NCI-H2107 treated with DMSO at 0.1 percent for 48 hours (cell line): Measurements from ENCODE around the gene BFSP2.
"Not testable (repeated sequence)": the region's sequence is repeated elsewhere in the genome, so short reads cannot be mapped to it uniquely, and the experiment has no call there.

Source experiments
- DNase-seq: peaks from one replicate; lab custom pipeline; 2025; ENCODE audit not compliant: unreplicated experiment; lab: John Stamatoyannopoulos, UW

Gene BFSP2

GRCh38 chr3:133475245-133476010, 75.6 kb downstream of the BFSP2 start:
- DNase-seq, result peak; percentile 51

GRCh38 chr3:133476971-133477375, 77.1 kb downstream of the BFSP2 start:
- peak; percentile 25 for DNase-seq

DNA sequence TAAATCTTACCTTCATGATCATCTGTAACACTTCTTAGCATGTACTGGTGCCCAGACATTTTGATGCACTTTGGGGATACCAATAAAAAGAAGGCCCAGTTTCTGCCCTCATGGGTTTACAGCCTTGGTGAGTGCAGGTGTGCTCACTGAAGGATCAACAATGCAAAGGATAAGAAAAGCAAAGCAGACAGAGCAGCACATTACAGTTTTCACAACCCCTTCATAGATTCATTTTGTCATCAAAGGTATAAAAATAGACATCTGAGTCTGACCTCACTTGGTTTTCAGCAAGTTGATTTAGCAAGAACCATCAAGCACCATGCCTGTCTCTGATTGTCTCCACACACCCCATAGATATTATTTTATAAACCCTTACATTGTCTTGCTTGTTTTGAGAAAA, 77.6 kb downstream of the BFSP2 start:
- no peak for DNase-seq

DNA sequence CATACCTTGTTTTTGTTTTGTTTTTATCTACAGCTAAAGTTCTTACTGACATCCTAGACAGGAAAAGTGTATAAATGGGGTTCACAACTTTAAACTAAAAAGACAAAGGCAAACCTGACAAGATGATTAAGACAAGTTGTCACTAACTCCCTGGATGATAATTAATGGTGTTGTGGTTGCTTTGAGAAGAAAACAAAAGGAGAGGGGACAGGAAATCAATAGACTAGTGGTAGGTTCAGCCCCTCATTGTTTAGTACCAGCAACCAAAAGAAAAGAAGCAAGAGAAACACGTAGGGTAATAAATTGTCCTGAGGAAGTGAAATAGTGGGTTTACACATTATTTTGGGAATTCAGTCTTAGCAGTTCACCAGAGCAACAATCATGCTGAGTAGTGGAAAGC, 78.8 kb downstream of the BFSP2 start:
- DNase-seq, result no peak

DNA sequence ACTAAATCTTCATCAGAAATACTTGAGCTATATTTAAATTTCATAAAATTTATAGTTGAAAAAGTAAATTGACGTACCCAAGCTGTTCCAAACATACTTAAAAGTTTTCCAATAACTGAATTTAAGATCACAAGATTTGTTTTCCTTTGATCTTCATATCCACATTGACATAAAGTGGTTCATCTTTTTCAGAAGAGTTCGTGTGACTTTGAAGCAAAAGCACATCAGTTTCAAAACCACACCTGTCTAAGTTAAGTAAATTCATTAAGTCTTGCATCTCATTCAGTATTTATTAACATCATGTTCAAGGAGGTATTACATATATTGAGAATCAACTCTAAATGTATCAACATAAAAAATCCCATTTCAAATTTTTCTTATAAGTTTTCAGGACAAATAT, 79.5 kb downstream of the BFSP2 start:
- DNase-seq, result no peak

DNA sequence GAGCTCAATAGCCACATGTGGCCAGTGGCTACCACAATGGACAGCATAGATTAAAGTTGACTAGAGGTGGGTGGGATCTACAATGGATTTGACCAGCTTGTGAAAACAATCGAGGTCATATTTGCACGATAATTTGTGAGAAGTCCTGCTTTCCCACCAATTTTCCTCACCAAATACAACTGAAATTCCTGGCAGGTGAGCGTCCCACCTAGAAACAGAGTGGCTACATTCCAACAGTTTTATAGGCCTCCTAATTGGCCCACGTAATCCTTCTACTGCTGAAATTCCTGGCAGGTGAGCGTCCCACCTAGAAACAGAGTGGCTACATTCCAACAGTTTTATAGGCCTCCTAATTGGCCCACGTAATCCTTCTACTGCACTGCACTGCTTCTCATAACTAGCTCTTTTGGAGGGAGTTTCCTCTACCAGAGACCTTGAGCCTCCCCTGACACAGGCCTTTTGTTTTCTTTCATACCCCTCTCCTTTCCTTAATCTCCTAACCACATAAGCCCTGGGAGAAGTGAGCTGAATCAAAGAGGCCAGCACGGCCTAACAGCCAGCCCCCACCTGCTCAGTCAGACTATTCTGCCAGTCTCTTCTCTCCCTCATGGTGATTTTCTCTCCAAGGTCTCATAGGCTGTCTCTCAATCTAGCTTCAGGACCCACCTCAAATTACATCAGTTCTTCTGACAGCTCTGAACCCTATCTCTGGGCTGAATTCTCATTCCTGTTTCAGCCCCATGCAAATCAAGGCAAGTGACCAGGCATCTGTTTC, 80.2 kb downstream of the BFSP2 start:
- DNase-seq, result no peak

- DNase-seq, result not testable (repeated sequence)
These were observed 82.6 kb downstream of the BFSP2 start for GRCh38 chr3:133482474-133482873.

DNA sequence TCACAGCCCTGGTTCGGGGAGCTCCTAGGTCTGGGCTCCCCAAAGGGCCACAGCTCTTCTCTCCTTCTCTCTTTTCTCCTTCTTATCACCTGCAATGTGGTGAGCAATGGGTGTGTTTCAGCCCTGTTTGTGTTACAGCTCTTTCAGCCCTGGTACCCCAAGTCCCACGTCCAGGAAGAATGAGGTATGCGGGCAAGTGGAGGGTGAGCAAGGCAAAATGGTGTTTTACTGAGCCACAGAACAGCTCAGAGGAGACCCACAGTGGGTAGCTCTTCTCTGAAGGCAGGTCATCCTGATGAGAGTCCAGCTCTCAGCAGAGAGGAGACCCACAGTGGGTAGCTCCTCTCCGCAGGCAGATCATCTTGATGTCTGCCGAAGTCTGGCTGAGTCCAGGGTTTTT, 86.8 kb downstream of the BFSP2 start:
- DNase-seq, result no peak

GRCh38 chr3:133487204-133487603, 87.3 kb downstream of the BFSP2 start:
- DNase-seq, result no peak

DNA sequence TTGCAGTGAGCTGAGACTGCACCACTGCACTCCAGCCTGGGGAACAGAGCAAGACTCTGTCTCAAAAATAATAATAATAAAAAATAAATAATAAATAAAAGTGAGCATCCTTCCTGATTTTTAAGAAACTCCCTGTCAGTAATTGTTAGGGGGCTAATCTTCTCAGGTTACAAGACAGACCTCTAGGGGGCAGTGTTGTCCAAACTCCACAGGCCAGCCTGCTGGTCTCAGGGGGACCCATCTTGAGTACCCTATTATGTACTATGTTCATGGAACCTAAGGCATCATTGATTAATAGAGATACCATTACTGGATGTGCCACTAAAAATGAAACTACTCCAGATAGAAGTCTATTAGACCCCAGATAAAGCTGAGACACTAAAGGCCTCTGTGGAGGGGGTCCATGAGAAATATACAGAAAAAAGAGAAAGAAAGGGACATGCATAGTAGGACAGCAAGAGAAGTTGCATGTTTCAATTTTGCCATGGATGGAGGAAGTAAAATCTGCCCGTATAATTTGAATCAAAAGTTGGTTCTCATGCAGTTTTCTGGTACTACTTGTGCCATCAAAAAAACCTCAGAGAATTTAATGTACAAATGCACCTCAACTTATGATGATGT, 88.2 kb downstream of the BFSP2 start:
- DNase-seq, result no peak

DNA sequence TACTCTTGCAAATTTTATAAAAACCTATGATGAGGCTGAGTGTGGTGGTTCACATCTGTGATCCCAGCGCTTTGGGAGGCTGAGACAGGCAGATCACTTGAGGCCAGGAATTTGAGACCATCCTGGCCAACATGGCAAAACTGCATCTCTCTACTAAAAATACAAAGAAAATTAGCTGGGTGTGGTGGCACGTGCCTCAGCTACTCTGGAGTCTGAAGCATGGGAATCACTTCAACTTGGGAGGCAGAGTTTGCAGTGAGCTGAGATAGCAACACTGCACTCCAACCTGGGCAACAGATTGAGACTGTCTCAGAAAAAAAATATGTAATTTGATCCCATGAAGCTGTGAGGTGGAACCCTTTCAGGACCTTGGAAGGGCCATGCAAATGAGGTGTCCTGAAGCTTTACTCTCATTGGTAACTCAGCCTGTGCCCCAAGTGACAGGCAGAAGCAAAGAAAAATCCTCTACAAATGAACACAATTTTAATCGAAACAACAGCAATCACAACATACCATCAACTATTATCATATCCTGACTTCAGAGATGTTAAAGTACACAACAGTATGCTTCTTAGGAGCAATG, 89.0 kb downstream of the BFSP2 start:
- DNase-seq, result no peak

DNA sequence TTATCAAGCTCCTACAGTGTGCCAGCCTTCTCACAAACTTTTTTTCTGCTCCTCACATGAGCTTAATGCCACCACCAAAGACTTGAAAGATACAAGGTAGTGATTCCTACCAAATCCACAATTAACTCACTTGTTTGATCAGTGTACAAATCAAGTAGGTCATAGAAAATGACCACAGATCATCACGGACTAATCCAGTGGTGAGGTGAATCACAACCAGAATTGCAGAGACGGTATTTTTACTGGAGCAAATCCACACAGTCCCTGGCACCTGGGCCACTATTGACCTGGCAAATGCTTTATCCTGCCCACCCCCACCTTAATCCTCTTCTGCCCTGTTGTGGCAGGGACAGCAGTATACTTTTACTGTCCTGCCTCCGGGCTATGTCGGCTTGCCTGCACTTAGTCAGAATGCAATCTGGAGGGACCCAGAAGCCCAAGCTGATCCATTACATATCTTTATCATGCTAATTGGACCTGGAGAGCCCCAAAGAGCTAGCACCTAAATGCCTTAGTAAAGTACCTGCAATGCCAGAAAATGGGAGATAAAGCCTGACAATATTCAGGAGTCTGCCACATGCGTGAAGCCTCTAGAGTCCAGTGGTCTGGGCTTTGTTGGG, 89.7 kb downstream of the BFSP2 start:
- no peak for DNase-seq

DNA sequence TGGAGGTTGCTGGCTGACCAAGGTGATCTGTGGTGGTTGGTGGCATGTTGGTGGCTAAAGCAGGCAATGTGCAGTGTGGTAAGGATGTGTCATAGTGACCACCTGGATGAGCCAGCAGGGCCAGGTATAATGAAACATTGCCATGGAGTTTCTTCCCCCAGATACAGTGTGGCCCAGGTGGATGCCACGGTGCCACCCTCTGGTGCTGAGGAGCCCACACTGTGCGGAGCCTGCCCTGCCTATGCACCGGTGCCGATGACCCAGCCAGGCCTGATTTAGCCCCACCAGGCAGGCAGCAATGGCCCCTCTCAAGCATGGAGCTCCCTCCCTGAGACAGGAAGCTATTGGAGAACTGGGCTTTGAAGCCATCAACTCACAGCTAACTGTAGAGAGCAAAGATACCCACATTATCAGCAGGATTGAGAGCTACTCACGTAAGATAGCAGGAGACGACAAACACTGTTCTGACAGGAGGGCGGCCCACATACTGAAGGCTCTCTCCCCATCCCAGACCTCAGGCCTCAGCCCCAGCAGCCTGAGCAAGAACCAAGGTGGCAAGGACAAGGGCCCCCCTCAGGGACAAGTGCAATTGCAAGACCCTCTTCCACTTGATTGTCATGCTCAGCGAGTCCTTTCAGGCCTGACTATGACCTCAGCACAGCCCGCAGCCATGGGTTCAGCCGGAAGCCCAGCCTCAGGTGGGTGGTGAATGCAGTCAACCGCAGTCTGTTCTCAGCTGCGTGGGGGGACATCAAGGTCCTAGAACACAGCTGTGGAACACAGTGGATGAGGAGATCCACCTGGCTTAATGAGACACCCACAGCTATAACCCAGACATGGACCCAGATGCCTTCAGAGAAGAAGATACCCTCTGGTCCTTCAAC, 90.9 kb downstream of the BFSP2 start:
- no peak for DNase-seq

DNA sequence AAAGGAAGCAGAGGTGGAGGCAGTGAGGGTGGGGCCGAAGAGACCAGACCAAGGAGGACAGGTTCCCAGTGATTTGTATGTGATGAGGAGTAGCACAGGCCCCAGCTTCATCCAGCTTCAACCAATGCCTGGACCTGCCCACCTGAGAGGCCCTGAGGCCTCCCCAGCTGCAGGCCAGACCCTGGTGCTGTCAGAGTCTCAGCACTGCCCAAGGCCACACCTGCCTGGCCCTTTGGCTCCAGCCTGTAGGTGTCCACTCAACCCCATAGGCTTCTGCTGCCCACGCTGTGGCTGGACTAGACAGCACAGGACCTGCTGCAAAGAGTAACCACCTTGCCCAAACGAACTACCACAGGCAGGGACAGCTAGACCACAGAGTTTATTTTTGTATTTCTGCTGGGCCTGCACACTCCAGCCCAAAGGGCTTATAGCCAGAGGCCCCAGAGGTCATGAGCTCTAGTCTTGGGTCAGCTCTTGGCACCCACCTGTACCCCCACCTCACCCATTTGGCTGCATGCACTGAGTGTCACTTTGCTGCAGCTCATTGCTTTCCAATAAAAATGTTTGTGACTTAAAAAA, 91.7 kb downstream of the BFSP2 start:
- no peak for DNase-seq

- DNase-seq, result no peak
These were observed 92.4 kb downstream of the BFSP2 start for GRCh38 chr3:133492159-133492741.

GRCh38 chr3:133494469-133494868, 94.6 kb downstream of the BFSP2 start:
- no peak for DNase-seq

DNA sequence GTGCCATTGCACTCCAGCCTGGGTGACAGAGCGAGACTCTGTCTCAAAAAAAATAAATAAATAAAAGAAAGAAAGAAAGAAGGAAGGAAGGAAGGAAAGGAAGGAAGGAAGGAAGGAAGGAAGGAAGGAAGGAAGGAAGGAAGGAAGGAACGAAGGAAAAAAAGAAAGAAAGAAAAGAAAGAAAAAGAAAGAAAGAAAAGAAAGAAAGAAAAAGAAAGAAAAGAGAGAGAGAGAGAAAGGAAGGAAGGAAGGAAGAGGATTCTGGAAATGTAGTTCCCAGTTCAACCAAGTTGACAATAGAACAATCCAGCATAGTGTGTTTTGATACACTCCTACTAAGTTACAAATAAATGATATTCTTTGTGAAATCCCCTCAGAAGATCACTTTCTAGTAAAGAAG, 102.7 kb downstream of the BFSP2 start:
- not testable (repeated sequence) for DNase-seq

GRCh38 chr3:133503409-133503808, 103.6 kb downstream of the BFSP2 start:
- DNase-seq, result no peak

DNA sequence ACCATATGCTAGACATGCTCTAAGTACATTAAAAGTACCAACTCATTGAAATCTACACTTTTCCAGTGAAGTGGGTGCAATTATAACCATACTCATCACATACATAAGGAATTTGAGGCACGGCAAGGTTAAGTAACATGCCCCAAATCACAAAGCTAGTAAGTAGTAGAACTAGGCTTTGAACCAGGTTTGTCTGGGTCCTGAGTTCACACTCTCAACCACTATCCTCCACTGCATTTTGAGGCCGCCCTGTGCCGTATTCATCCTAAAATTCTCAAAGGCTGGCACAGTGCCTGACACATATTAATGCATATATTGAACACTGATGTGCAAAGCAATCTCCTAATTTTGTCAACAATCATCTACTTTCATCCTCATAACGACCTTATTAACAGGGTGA, 104.9 kb downstream of the BFSP2 start:
- no peak for DNase-seq

DNA sequence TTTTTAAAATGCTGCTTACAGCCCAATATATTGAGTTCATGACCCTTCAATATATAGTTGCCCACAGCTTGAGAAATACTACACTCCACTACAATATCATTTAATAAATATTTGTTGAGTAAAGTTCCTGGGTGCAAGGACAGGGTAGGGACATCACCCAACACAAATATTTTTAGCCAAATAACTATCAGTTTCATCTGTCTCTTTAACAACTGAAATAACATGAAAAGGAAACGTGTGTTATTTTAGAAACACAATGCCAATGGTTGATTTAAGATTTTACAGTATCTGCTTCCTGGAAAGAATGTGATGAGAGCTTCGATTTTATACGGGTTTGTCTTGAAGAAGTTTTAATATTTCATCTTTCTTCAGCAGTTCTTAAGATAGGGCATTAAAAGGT, 106.0 kb downstream of the BFSP2 start:
- no peak for DNase-seq
